ENCODE results near the gene CD81.

GRCh38 chr11:2329551-2329950 is 47.6 kb upstream of the CD81 start:
- TF ChIP-seq, protein P1, sequence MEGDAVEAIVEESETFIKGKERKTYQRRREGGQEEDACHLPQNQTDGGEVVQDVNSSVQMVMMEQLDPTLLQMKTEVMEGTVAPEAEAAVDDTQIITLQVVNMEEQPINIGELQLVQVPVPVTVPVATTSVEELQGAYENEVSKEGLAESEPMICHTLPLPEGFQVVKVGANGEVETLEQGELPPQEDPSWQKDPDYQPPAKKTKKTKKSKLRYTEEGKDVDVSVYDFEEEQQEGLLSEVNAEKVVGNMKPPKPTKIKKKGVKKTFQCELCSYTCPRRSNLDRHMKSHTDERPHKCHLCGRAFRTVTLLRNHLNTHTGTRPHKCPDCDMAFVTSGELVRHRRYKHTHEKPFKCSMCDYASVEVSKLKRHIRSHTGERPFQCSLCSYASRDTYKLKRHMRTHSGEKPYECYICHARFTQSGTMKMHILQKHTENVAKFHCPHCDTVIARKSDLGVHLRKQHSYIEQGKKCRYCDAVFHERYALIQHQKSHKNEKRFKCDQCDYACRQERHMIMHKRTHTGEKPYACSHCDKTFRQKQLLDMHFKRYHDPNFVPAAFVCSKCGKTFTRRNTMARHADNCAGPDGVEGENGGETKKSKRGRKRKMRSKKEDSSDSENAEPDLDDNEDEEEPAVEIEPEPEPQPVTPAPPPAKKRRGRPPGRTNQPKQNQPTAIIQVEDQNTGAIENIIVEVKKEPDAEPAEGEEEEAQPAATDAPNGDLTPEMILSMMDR (IDR thresholded peaks at IDR 0.05 in 2 of 3, conservative IDR thresholded peaks at IDR 0.05 in 1 of 3; ENCODE audit: borderline replicate concordance in 1 of 3, insufficient read depth in 1 of 3, low read depth in 2 of 3, low read length in 2 of 3), result no peak
- no peak for TF ChIP-seq POLR2A (IDR thresholded peaks at IDR 0.05; ENCODE audit: borderline replicate concordance, extremely low read depth, insufficient read depth, insufficient read length)
- TF ChIP-seq, protein P2, sequence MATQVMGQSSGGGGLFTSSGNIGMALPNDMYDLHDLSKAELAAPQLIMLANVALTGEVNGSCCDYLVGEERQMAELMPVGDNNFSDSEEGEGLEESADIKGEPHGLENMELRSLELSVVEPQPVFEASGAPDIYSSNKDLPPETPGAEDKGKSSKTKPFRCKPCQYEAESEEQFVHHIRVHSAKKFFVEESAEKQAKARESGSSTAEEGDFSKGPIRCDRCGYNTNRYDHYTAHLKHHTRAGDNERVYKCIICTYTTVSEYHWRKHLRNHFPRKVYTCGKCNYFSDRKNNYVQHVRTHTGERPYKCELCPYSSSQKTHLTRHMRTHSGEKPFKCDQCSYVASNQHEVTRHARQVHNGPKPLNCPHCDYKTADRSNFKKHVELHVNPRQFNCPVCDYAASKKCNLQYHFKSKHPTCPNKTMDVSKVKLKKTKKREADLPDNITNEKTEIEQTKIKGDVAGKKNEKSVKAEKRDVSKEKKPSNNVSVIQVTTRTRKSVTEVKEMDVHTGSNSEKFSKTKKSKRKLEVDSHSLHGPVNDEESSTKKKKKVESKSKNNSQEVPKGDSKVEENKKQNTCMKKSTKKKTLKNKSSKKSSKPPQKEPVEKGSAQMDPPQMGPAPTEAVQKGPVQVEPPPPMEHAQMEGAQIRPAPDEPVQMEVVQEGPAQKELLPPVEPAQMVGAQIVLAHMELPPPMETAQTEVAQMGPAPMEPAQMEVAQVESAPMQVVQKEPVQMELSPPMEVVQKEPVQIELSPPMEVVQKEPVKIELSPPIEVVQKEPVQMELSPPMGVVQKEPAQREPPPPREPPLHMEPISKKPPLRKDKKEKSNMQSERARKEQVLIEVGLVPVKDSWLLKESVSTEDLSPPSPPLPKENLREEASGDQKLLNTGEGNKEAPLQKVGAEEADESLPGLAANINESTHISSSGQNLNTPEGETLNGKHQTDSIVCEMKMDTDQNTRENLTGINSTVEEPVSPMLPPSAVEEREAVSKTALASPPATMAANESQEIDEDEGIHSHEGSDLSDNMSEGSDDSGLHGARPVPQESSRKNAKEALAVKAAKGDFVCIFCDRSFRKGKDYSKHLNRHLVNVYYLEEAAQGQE (IDR thresholded peaks at IDR 0.05; ENCODE audit: low read depth), result no peak

All from HCT116 (cell line).